Muscle of back (tissue), 11 donors: ENCODE results near the gene ZNF549. TPM values are rescaled to one million over a fixed set of nuclear protein-coding genes. Genes with fewer than 3 reads are reported as not detected.
A peak's percentile ranks its signal among the peaks of the same experiment; 100 is the strongest.

Experiments used
- DNase-seq, 3 donors: peaks; one replicate each; pipeline versions ENCODE4 v3.0.0 to v3.0.0-alpha.2; 2013
- polyA plus RNA-seq, 10 donors: library from polyadenylated mRNA; unstranded; fragments of 120-200 nt; gene quantifications; one replicate each; pipeline ENCODE4 v1.2.1, GENCODE V29; 2013; ENCODE audit not compliant: insufficient read length in 10 of 10

ZNF549 gene
- polyA plus RNA-seq, 10 donors, result 4.7 to 9.5 (median 7.5) TPM

DNA sequence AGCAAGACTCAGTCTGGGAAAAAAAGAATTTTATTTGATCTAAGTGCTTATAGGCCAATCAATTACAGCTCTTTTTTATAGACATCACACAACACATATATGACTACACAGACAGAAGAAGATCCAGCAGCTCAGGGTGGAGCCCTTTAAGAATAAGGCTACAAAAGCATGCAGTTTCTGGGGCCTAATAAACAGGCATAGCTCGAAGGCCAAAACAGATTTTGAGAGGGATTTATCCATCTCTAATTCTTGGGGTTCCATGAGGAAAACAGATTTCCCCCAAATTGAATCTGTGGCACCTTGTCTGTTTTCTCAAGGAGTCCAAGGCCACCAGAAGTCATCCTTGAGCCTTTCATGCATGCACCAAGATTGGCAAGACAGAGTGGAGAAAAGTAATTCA is 36.4 kb downstream of the ZNF549 start:
- DNase-seq, result no peak

DNA sequence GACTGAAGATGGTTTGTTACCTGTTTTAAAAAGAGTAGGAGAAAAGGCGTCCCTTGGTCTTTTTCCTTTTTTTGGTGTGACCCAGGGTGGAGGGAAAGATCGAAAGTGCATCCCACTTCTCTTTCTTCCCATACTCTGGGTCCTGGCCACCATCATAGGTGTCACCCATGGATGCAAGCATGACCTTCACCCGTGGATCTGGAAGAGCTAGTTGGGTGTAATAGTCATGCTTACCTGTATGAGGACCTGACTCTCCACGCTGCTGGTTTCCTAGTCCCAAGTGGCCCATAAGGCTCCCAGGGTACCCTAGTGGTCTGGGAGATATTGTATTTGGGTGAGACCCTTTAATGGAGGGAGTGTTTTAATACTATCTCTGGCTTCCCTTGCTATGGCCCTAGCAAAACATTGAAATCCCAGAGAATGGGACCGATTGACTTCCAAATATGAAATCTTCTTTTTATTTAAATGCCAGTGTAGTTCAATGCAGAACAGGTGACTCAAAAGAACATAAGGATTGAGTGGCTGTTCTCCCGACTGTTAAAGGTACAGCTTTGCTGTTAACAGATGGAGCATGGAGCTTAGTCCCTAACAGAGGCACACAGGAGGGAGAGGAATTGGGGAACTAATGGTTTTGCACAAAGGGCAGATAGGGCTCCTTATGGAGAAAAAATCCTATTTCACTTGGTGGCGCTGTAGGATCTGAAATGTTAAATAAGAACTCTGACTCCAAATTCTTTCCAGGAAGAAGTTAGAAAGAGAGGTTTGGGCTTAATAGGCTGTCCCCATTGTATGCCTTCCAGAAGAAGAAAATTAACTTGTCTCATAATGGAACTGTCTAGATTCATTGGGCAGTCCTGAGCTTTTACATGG is 39.5 kb downstream of the ZNF549 start:
- no peak for DNase-seq

DNA sequence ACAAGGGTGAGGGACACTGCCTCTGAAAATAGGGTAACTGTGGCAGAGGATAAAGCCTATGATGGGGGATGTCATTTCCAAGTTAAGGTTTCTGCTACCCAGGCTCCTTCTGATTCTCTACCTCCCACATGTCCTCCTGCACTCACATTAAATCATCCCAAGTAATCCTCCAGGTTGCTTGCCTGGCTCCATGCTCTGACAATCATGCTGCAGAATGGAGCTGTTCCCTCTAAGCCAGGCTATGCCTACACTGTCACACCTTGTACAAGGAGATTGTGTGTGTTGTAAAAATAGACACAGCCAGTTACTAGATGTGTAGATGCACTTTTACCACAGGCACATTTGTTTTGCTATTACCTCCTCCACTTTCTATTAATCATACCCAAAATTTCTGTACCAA is 43.6 kb downstream of the ZNF549 start:
- no peak for DNase-seq

DNA sequence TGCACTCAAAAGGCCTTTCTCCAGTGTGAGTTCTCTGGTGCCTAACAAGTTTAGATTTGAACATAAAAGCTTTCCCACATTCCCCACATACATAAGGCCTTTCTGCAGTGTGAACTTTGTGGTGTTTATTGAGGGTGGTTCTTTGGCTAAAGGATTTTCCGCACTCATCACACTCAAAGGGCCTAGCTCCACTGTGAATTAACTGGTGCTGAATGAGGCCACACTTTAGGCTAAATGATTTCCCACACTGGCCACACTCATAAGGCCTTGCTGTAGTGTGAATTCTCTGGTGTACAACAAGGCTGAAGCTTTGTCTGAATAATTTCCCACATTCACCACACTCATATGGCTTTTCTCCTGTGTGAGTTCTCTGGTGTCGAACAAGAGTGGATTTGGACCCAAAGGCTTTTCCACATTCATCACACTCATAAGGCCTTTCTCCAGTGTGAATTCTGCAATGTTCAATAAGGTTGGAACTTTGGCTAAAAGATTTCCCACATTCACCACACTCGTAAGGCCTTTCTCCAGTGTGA is 45.3 kb downstream of the ZNF549 start:
- no peak for DNase-seq

DNA sequence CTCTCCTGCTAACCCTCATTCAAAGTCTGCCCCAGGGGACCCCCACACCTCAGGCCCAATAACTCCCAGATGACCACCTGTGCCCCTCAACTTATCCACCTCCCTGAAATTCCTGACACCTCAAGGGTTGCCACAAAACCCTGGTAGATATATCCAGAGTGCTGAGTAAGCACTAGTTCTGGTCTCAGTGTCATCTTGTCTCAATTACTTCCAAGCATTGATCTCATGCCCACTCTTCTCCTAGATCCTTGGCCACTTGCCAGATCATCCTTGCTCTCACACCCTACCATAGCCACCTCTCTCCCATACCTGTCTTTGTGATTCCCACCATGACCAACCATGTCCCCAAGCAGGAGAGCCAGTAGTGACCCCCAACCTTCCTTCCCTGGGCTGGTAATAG is 49.5 kb downstream of the ZNF549 start:
- no peak for DNase-seq

DNA sequence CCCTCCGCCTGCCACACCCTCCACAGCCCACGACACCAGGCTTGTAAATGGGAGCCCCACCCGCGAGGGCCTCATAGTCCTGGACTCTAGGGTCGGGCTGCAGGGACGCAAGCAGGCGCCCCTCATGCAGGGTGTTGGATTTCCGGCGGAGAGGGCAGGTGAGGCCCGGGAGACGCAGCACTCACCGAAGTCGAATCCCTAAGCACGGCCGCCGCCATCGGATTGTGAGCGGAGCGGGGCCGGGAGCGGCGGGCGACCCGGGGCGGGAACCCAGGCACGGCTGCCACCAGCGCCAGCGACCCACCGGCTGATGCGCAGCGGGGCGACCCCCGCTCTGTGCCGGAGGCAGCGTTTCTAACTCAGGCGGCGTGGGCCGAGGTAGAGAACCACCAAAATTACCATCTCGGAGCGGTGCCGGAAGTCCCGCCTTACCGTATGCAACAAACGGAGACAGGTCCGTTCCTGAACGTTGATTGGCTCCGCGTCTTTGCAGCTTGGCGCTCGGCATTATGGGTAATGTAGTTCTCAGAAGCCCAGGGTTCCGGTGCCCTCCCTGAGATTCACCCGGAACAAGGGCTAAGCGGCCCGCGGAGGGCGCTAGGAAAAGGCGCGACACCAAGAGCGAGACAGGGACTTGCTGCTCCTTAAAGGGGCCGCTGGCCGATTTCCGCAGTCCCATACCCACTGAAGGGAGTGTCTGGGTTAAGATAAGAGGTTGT is 51.5 kb downstream of the ZNF549 start, which contains the start of gene ZNF416:
Gene ZNF416, minus strand, starts transcription at position 425 of the 719 bp plus-strand sequence. Its CDS starts 207 bp downstream, at position 218.
- peak; percentile 99 for DNase-seq

DNA sequence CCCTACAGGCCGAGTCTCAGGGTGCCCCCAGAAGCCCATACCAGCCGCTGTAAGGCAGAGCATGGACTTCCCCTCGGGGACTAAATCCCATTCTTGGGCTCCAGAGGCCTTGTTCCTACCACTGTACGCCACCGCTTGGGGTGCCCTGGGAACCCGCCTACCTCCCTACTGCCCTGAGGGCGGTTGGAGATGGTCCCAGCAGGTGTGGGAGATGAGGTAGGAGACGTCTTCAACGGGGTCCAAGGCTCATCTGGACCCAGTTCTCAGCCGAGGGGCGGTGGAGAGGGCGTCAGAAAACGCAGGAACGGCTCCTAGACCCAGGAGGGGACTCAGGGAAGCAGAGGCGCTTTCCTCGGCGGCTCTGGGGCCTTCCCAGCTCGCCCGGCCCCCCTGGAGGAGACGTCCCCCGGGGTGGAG is 56.0 kb downstream of the ZNF549 start:
- DNase-seq, result no peak

DNA sequence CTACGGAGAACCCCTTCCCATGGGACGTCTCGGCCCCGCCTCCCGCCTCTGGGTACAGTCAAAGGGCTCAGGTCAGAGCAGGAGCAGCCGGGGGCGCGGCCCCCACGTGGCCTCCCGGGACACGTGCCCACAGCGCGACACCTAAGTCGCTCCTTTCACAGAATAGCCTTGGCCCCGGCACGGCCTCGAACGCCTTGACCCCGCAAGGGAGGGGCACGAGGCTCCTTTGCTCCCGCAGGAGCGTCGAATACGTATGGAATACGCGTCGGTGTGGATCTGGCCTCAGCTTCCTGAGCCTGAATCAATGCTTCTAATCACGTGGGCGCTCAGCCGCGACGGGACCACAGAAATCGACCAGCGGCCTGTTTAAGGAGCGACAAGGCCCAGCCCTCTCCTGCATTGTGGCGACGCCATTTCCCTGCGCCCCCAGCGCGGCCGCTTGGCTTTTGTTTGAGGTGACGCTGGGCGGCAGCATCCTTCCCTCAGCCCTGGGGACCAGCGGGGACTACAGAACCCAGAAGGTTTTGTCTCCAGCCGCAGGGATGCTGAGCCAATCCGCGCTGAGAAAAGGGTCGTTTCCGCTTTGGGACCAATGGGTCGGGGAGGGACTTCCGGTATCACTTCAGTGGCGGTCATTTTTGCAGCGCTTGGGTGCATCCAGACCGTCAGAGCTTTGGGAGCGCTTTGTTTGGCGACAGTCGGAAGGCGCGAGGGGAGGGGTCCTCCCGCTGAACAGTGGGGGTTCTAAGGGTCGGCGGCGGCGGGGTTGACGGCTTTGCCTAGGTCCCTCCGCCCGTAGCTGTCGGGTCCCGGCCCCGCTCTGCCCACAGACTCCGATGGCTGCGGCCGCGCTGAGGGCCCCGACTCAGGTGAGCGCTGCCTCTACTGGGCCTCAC is 56.6 kb downstream of the ZNF549 start, which contains the start of gene ZIK1:
Gene ZIK1, plus strand, starts transcription at position 625 of the 896 bp plus-strand sequence. Its CDS starts 212 bp downstream, at position 837.
- DNase-seq, result peak; percentile 94 to 97 (median 95)

DNA sequence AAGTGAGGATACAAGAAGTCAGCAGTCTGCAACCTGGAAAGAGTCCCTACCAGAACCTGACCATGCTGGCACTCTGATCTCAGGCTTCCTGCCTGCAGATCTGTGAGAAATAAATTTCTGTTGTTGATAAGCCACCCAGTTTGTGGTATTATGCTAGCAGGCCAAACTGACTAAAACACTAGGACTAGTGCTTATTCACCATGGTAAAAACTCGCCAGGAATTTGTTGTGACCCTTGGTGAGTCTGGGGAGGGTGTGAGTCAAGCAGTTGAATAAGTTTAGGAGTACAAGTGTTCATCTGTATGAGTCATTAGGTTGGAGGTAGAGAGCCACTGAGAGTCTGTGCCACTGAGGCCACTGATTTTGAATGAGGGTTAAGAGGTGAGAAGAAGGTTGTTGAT is 60.4 kb downstream of the ZNF549 start:
- DNase-seq, result no peak

DNA sequence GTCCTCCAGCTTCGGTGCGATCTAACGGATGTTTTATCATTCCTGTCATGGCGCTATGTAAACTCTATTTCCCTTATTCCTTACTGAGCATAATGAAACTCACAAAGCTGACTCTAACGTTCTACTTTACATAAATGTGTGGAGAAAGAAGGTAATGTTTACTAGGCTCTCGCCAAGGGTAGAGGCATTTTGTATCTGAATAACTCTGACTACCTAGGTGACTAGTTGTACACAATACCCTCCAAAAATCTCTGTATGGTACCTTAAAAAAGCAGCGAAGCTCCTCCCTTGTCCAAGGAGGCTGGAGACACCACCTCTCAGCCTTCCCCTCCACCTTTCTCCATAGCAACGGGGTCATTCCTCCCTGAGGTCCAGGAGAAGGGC is 72.2 kb downstream of the ZNF549 start:
- no peak for DNase-seq

DNA sequence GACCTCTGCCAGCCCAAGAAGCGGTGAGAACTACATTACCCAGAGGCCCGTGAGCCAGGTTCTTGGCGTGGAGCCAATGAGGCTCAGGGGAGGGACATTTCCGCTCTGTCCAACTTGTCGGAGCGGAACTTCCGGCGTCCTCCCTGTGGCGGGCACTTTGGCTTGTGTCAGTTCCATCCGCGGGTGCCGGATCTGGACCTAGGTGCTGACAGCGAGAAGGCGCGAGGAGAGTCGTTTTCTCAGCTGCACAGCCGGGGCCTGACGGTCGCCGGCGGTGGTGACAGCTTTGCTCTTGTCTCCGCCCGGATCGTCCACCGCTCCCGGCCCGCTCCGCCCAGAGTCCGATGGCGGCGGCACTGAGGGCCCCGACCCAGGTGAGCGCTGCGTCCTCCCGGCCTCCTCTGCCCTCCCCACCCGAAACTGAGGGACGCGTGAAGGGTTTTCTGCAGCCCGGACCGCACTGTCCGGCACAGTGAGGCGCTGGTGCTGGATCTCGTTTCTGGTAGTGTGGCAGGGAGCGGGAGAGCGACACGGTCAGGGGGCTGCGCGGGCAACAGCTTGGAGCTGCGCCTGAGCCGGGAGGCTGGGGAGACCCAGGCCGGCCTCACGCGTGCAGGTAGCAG is 72.7 kb downstream of the ZNF549 start, which contains the start of gene ZNF530:
Gene ZNF530, plus strand, starts transcription at position 125 of the 623 bp plus-strand sequence. CDS start 4,461 bp downstream, outside the sequence.
- DNase-seq, result peak; percentile 95 to 96 (median 96)

DNA sequence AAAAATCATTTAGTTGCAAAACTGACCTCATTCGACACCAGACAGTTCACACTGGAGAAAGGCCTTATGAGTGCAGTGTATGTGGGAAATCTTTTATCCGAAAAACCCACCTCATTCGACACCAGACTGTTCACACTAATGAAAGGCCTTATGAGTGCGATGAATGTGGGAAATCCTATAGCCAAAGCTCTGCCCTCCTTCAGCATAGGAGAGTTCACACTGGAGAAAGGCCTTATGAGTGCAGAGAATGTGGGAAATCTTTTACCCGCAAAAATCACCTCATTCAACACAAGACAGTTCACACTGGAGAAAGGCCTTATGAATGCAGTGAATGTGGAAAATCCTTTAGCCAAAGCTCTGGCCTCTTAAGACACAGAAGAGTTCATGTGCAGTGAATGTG is 79.8 kb downstream of the ZNF549 start:
- DNase-seq, result no peak

Other genes with a start within 250 kb of the ZNF549 start
- 1 to 10 TPM; 2.8 to 5.0 (median 3.3) TPM for gene ZNF460, start 246.9 kb upstream of the ZNF549 start, polyA plus RNA-seq
- 1 to 10 TPM; 4.9 to 7.0 (median 6.1) TPM for gene ZNF543, start 206.9 kb upstream of the ZNF549 start, polyA plus RNA-seq
- 10 to 100 TPM in 3 of 10 donors, 1 to 10 TPM in 7; 8.0 to 10.9 (median 9.4) TPM for gene ZNF304, start 176.1 kb upstream of the ZNF549 start, polyA plus RNA-seq
- 10 to 100 TPM; 11.4 to 19.1 (median 14.1) TPM for gene TRAPPC2B, start 163.8 kb upstream of the ZNF549 start, polyA plus RNA-seq
- gene ZNF547, start 163.8 kb upstream of the ZNF549 start, polyA plus RNA-seq, result 1 to 10 TPM; 2.6 to 4.6 (median 3.1) TPM
- gene ZNF548, start 137.5 kb upstream of the ZNF549 start, polyA plus RNA-seq, result 10 to 100 TPM; 11.2 to 24.8 (median 16.9) TPM
- 1 to 10 TPM; 5.1 to 9.9 (median 7.8) TPM for gene ZNF17, start 116.2 kb upstream of the ZNF549 start, polyA plus RNA-seq
- 1 to 10 TPM; 4.1 to 8.5 (median 6.2) TPM for gene ZNF749, start 92.0 kb upstream of the ZNF549 start, polyA plus RNA-seq
- gene VN1R1, start 70.2 kb upstream of the ZNF549 start, polyA plus RNA-seq, result 1 to 10 TPM in 8 of 10 donors, under 1 TPM in 2; 0.84 to 3.8 (median 1.5) TPM
- gene ZNF772, start 49.8 kb upstream of the ZNF549 start, polyA plus RNA-seq, result 10 to 100 TPM in 4 of 10 donors, 1 to 10 TPM in 6; 6.4 to 11.9 (median 9.1) TPM
- gene ZNF419, start 39.6 kb upstream of the ZNF549 start, polyA plus RNA-seq, result 10 to 100 TPM in 3 of 10 donors, 1 to 10 TPM in 7; 5.9 to 13.2 (median 9.9) TPM
- 10 to 100 TPM in 1 of 10 donors, 1 to 10 TPM in 9; 5.1 to 11.8 (median 7.4) TPM for gene ZNF773, start 27.4 kb upstream of the ZNF549 start, polyA plus RNA-seq
- gene ZNF550, start 32.5 kb downstream of the ZNF549 start, polyA plus RNA-seq, result 10 to 100 TPM in 6 of 10 donors, 1 to 10 TPM in 4; 8.6 to 14.0 (median 11.1) TPM
- gene ZNF416, start 51.6 kb downstream of the ZNF549 start, polyA plus RNA-seq, result 1 to 10 TPM; 4.3 to 6.1 (median 4.8) TPM
- gene ZIK1, start 56.8 kb downstream of the ZNF549 start, polyA plus RNA-seq, result 1 to 10 TPM; 4.6 to 8.0 (median 5.6) TPM
- gene ZNF530, start 72.5 kb downstream of the ZNF549 start, polyA plus RNA-seq, result 1 to 10 TPM; 2.1 to 5.4 (median 3.4) TPM
- gene ZNF134, start 86.9 kb downstream of the ZNF549 start, polyA plus RNA-seq, result 10 to 100 TPM in 9 of 10 donors, 1 to 10 TPM in 1; 9.5 to 15.1 (median 13.0) TPM
- 10 to 100 TPM; 10.4 to 20.3 (median 15.2) TPM for gene ZNF211, start 105.8 kb downstream of the ZNF549 start, polyA plus RNA-seq
- gene ZSCAN4, start 141.6 kb downstream of the ZNF549 start, polyA plus RNA-seq, result under 1 TPM in 2 of 10 donors, not detected in 8; 0.11 TPM
- gene ZNF551, start 154.6 kb downstream of the ZNF549 start, polyA plus RNA-seq, result 1 to 10 TPM; 4.4 to 7.3 (median 6.4) TPM
- gene ZNF154, start 181.8 kb downstream of the ZNF549 start, polyA plus RNA-seq, result 10 to 100 TPM in 7 of 10 donors, 1 to 10 TPM in 3; 8.0 to 17.6 (median 11.1) TPM
- 10 to 100 TPM in 1 of 10 donors, 1 to 10 TPM in 9; 5.3 to 10.6 (median 8.0) TPM for gene ZNF671, start 200.3 kb downstream of the ZNF549 start, polyA plus RNA-seq
- gene ZNF776, start 219.5 kb downstream of the ZNF549 start, polyA plus RNA-seq, result 10 to 100 TPM; 10.7 to 19.7 (median 14.9) TPM
- gene ZNF586, start 242.3 kb downstream of the ZNF549 start, polyA plus RNA-seq, result 10 to 100 TPM in 9 of 10 donors, 1 to 10 TPM in 1; 9.5 to 15.2 (median 11.8) TPM